Inflammatory macrophage treated with lipopolysaccharide for 1 hour (primary cell): ENCODE data around the gene MACROD2.
A peak's percentile ranks its signal among the peaks of the same experiment; 100 is the strongest.

Source experiments
- DNase-seq, 2 donors: peaks; one replicate each; pipeline ENCODE4 v3.0.0-alpha.2; 2020 to 2022

Gene MACROD2

GRCh38 chr20:16028923-16029322 lies 2033.6 kb downstream of the MACROD2 start:
- no peak for DNase-seq

DNA sequence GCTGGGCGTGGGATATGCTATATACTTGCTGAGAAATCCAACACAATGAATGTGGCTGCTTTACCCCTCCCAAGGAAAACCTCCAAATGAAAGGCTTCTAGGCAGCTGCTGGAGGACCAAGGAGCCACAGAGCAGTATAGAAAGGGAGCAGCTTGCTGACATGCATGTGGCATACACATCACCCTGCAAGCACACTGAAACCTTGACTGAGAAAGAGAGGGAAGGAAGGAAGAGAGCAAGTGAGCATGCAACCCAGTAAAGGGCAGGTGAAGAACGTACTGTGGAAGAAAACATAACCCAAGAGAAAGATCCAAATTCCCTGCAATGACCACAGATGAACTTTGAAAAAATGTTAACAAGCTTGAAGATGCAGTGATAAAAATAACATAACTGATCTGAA lies 2034.9 kb downstream of the MACROD2 start:
- DNase-seq, result no peak

DNA sequence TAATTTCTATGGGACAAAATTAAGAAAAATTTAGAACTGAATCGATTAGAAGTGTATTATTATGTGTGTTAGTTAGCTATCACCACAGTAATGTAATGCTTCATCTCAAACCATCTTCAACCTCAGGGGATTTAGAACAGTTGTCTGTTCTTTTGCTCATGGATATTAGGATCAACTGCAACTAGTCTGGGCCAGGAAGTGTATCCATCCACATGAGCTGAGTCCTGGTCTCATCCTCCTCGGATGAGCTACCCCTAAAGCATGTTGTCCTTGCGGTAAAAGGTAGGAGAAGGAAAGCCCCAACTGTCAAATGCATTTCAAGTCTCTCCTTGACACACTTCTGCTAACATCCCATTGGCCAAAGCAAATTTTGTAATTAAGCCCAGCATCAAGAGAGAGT lies 2040.3 kb downstream of the MACROD2 start:
- DNase-seq, result no peak

GRCh38 chr20:16036331-16036730 lies 2041.0 kb downstream of the MACROD2 start:
- no peak for DNase-seq

- DNase-seq, result peak; percentile 63 to 83
Observed at GRCh38 chr20:16040742-16041141, 2045.4 kb downstream of the MACROD2 start.

DNA sequence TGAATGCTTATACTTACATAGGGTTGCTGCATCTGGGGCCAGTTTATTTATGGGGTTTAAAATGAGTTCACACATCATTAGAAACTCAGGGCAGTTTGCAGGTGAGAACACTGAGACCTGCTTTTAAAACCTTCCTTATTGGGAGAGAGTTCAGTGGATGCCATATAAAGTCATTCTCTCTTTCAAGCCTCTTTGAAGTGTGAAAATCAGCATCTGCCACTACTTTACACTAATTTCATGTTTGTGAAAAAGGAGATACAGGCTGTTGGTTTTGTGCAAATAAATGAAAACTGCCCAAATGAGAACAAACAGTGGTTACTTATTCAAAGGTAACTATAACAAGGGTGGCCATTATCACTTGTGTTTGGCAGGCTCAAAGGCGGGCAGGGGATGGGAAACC lies 2047.4 kb downstream of the MACROD2 start:
- no peak for DNase-seq

GRCh38 chr20:16043931-16044330 lies 2048.6 kb downstream of the MACROD2 start:
- DNase-seq, result no peak

DNA sequence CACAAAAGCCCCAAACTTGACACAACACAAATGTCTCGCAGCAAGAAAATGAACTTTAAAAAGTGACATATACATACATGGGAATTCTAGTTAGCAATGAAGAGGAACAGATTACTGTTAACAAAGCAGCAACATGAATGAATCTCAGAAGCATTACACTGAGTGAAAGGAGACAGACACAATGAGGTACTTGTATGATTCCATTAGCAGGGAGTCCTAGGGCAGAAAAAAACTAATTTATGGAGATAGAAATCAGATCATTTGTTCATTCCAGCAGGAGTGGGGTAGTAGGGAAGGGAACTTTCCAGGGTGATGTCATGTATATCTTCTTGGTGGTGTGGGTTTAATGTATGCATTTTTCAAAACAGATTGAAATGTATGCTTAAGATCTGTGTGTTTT lies 2053.6 kb downstream of the MACROD2 start:
- DNase-seq, result peak in 1 of 2 donors; percentile 4

DNA sequence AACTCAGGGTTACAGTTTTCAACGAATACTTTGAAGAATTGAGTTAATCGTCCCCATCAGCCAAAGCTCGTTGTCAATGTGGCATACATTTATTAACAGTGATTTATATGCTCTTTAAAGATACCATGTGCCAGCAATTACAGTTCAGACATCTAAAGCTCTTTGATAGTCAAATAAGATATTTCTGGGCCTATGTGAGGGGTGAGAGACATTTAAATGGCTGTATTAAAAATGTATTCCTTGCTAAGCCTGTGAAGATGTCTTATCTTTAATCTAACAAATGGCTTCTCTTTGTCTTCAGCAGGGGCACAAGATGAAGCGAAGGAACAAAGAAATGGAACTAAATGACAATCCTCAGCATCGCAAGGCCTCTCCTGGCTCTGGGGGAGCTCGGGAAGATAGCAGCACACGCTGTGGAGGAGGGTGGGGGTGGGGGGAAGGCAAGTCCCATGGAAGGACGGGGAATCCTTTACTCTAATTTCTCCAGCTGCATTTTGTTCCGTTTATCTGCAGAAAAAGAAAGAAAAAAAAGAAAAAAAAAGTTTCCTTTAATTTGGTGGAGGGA lies 2054.3 kb downstream of the MACROD2 start:
- DNase-seq, result no peak

GRCh38 chr20:16050366-16050765 lies 2055.1 kb downstream of the MACROD2 start:
- DNase-seq, result no peak

- DNase-seq, result no peak
Observed at GRCh38 chr20:16051968-16052367, 2056.7 kb downstream of the MACROD2 start.

DNA sequence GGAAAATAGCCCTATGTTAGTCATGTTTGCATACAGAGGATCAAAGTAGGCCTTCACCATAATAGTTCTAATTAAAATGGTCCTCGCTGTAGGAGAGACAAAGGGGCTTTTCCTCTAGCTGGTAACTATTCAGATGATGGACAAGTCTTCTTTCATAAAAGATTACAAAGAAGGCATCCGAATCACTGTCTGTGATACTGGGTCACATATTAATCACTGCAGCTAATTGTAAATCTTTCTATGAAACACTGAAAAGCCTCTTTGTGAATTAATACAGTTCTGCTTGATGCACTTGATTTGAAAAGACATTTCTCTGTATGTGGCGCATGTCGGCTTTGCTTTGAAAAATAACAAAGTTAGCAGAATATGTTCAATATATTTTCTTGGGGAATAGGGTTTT lies 2057.1 kb downstream of the MACROD2 start:
- DNase-seq, result no peak

DNA sequence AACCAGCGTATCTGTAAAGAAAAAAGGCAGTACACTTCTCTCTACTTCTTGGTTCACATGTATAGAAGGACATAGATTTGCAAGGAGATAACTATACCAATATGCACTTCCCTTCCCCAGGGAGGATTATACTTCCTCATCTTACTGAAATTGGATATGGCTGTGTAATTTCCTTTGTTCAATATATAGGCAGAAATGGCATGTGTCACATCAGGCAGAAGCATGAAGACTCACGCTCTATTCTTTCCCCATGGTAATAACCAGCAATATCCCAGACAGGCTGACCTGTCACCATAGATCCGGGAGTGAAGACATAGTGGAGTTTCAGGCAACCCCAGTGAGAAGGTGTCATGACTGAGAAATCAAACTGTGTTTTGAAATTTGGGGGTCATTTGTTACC lies 2059.7 kb downstream of the MACROD2 start:
- peak; percentile 38 to 63 for DNase-seq

DNA sequence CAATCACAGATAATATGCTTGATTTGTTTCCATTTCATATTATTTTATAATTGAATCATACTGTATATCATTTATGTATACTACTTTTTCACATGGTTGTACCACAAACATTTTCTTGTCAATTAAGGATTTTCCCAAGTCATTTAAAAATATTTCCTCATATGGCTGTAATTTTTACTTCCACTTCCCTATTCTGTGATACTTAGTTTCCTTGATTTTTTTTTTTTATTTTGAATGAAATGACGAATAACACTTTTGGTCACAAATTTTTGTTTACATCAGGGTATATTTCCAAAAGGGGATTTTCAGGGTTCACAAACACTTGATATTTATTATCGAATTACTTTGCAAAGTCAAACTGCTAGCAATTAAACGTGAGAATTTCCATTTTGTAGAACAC lies 2062.3 kb downstream of the MACROD2 start:
- peak; percentile 52 to 74 for DNase-seq

- DNase-seq, result no peak
Observed at GRCh38 chr20:16058268-16058667, 2063.0 kb downstream of the MACROD2 start.

GRCh38 chr20:16059841-16060240 lies 2064.5 kb downstream of the MACROD2 start:
- DNase-seq, result no peak

- DNase-seq, result no peak
Observed at GRCh38 chr20:16061351-16061750, 2066.0 kb downstream of the MACROD2 start.

- peak; percentile 21 to 32 for DNase-seq
Observed at GRCh38 chr20:16062661-16063581, 2067.6 kb downstream of the MACROD2 start.

- no peak for DNase-seq
Observed at GRCh38 chr20:16063881-16064280, 2068.6 kb downstream of the MACROD2 start.

- DNase-seq, result no peak
Observed at GRCh38 chr20:16064989-16065707, 2069.8 kb downstream of the MACROD2 start.

- DNase-seq, result no peak
Observed at GRCh38 chr20:16066571-16066970, 2071.3 kb downstream of the MACROD2 start.

DNA sequence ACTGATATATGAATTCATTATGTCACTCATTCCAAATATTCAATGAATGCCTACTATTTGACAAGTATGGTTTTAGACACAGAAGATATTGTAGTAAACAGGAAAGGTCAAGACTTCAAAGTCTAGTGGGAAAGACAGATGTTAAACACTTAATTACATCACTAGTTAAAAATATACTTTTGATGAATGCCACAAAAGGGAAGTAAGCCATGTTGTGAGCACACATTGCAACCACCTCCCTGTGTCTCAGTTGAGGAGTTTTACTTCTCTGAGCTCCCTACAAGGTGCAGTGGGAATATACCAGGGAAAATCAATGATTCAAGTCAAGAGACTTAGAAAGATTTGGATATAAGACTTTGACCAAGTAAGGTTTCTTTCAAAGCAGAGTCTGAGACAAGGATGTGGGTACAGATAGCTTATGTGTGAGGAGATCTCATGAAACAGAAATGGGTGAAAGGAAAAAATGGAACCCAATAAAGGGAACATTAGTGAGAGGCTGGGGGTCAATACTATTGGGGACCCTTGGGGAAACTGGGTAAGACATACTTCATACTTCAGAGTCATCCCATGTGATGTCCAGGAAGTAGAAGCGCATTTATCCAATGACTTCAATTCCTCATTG lies 2074.2 kb downstream of the MACROD2 start:
- DNase-seq, result peak; percentile 31 to 54

DNA sequence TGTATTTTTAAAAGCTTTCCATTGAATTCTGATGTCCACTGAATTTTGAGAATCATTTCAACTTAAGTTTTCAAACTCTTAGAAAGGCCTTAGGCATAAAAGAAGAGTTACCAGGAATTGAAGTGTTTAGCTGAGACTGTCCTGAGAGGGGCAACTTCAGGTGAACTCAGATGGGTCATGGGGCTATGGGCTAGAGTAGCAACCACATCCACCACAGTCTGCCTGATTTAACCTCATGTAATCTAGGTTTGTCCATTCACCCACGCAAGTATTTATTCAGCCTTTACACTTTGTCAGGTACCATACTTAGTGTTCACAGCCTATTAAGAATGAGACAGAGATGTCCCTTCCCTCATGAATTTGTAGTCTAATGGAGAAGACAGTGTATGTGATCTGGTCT lies 2076.9 kb downstream of the MACROD2 start:
- DNase-seq, result no peak
